HFF-Myc (cell line): ENCODE results near the gene CACNB2.
A peak's percentile ranks its signal among the peaks of the same experiment; 100 is the strongest.

Experiments used
- DNase-seq: peaks from one replicate; pipeline ENCODE4 v3.0.0-alpha.2; 2011; ENCODE audit warnings: low read depth; ENCODE audit errors: extremely low read depth
- H3K4me3 ChIP-seq: replicated peaks from 2 replicates; pipeline ENCODE4 v1.5.1; 2011; ENCODE audit warnings: low read depth, mild to moderate bottlenecking, control low read depth, low read length
- CTCF ChIP-seq: IDR thresholded peaks from 2 replicates; pipeline ENCODE4 v1.5.1; 2012; ENCODE audit warnings: mild to moderate bottlenecking, low read depth, low read length, control low read depth; ENCODE audit errors: missing control alignments

CACNB2 gene

GRCh38 chr10:18216482-18216881 lies 76.3 kb downstream of the CACNB2 start:
- no peak for DNase-seq
- TF ChIP-seq CTCF = peak; percentile 51
- H3K4me3 ChIP-seq = no peak overlapping the region

DNA sequence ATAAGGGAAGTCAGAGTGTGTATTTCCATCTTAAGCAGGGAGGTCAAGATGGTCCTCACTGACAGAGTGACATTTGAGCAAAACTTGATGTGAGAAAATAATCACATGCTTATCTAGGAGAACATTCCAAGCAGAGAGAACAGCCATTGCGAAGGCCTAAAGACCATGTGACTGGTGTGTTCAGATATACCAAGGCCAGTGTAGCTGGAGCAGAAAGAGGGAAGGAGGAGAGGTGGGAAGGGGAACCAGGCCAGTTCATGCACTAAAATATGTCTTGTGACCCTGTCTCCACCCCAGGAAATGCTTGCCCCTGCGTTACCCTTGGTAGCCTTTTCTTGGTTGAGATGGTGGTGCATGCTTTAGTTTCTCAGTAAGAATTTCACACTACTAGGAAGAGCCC lies 77.4 kb downstream of the CACNB2 start:
- DNase-seq = no peak
- TF ChIP-seq CTCF = no peak
- no peak overlapping the region for H3K4me3 ChIP-seq

GRCh38 chr10:18219146-18219545 lies 78.9 kb downstream of the CACNB2 start:
- no peak for DNase-seq
- no peak overlapping the region for H3K4me3 ChIP-seq
- no peak for TF ChIP-seq CTCF

- no peak overlapping the region for H3K4me3 ChIP-seq
Measured at GRCh38 chr10:18221123-18221522, 80.9 kb downstream of the CACNB2 start.

DNA sequence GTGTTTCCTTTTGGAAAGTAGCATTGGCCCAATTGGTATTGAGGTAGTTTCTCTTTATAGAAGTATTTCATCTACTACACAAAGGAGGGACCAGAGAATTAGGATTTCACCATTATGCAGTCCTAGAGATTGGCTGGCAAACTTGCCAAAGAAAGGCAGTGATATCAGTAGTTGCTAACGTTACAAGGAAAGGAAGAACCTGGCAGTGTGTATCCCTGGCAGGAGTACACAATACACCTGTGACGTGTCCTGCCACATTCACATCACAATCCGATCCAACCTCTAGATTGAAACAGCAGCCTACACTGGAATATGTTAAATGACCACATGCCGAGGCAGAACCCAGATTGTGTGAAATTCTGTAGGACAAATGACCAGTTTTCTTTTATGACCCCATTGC lies 81.7 kb downstream of the CACNB2 start:
- no peak for TF ChIP-seq CTCF
- no peak for DNase-seq
- H3K4me3 ChIP-seq = no peak overlapping the region

More at GRCh38 chr10:18221123-18221522, 80.9 kb downstream of the CACNB2 start:
- DNase-seq = no peak
- TF ChIP-seq CTCF = no peak

- no peak for TF ChIP-seq CTCF
- DNase-seq = no peak
- H3K4me3 ChIP-seq = no peak overlapping the region
Measured at GRCh38 chr10:18222866-18223265, 82.6 kb downstream of the CACNB2 start.

- TF ChIP-seq CTCF = no peak
- no peak overlapping the region for H3K4me3 ChIP-seq
- DNase-seq = no peak
Measured at GRCh38 chr10:18223898-18224297, 83.7 kb downstream of the CACNB2 start.
